Kidney (tissue), 14 donors: ENCODE results near the gene DAGLB. TPM values are rescaled to one million over a fixed set of nuclear protein-coding genes. Genes with fewer than 3 reads are reported as not detected.
"Not testable (repeated sequence)": the region's sequence is repeated elsewhere in the genome, so short reads cannot be mapped to it uniquely, and the experiment has no call there.

Experiments
- DNase-seq, 5 donors: peaks; one replicate each; pipeline ENCODE4 v3.0.0-alpha.2; 2013 to 2020
- FAIRE-seq: peaks from 2 replicates; lab custom pipeline; 2012; peaks lifted over from hg19 to GRCh38; lab: Jason Lieb, UNC
- H3K27ac ChIP-seq, 2 donors: one replicate each; pipeline ENCODE4 v1.7.0; 2013; ENCODE audit warnings: low read depth in 2 of 2, low read length in 2 of 2, inconsistent platforms in 1 of 2
- H3K27me3 ChIP-seq: one replicate; pipeline ENCODE4 v1.7.1; 2013; ENCODE audit warnings: low read length, inconsistent platforms; ENCODE audit not compliant: control insufficient read depth, insufficient read depth
- H3K36me3 ChIP-seq, 3 donors: one replicate each; pipeline versions ENCODE4 v1.7.0 to v1.7.1; 2013; ENCODE audit warnings: low read length in 3 of 3, control low read depth in 1 of 3, inconsistent platforms in 1 of 3; ENCODE audit not compliant: insufficient read depth in 3 of 3, control insufficient read depth in 2 of 3
- H3K4me1 ChIP-seq, 3 donors: one replicate each; pipeline versions ENCODE4 v1.7.0 to v1.7.1; 2013; ENCODE audit warnings: low read length in 3 of 3, inconsistent platforms in 1 of 3, low read depth in 1 of 3; ENCODE audit not compliant: control insufficient read depth in 2 of 3, insufficient read depth in 2 of 3
- H3K4me3 ChIP-seq, 3 donors: one replicate each; pipeline versions ENCODE4 v1.7.0 to v1.8.1; 2013; ENCODE audit warnings: low read length in 3 of 3, control low read depth in 1 of 3, inconsistent platforms in 1 of 3
- H3K9ac ChIP-seq, 3 donors: one replicate each; pipeline versions ENCODE4 v1.7.0 to v1.7.1; 2013; ENCODE audit warnings: low read length in 3 of 3, control low read depth in 1 of 3, inconsistent platforms in 1 of 3
- H3K9me3 ChIP-seq, 3 donors: one replicate each; pipeline versions ENCODE4 v1.7.0 to v1.7.1; 2013; ENCODE audit warnings: low read length in 3 of 3, control low read depth in 1 of 3, inconsistent platforms in 1 of 3; ENCODE audit not compliant: control insufficient read depth in 2 of 3, insufficient read depth in 1 of 3
- CTCF ChIP-seq: IDR thresholded peaks from 3 replicates; pipeline ENCODE4 v1.5.1; 2012; ENCODE audit warnings: mild to moderate bottlenecking, moderate library complexity, borderline replicate concordance; ENCODE audit not compliant: insufficient read depth; ENCODE audit errors: extremely low read depth
- intact Hi-C: fragments of 100-400 bp; cut with DNase I; formaldehyde crosslinking; loops from one replicate; pipeline ENCODE4 v1.11.1; 2022
- polyA plus RNA-seq: library from polyadenylated mRNA; stranded (reverse); fragments of 350-450 nt; fragmentation: Illumina TruSeq; extraction: RNeasy Lipid Tissue Mini Kit (QIAGEN cat#74804); gene quantifications from one replicate; pipeline ENCODE4 v1.2.3, GENCODE V29; 2014; ENCODE audit warnings: low read depth, low replicate concordance; ENCODE audit not compliant: insufficient read depth
- total RNA-seq: library from RNA; stranded (reverse); fragmentation: NEBNext Ultra II Directional; extraction: Animal tissue kit (Norgen Biotek cat#: 25700); gene quantifications from one replicate; pipeline ENCODE4 v1.2.1, GENCODE V29; 2021
- donor health status: control.
- donor health status: control.
- donor health status: control.
- donor health status: control.
- donor health status: control.
- donor health status: DM: yes; HTN: yes; CAD: no.
- donor health status: Normal renal cell carcinoma (clear cell type).

Gene DAGLB
- total and polyA plus RNA-seq, 2 donors from 2014 or later = 7.7 to 25.6 TPM

DNA sequence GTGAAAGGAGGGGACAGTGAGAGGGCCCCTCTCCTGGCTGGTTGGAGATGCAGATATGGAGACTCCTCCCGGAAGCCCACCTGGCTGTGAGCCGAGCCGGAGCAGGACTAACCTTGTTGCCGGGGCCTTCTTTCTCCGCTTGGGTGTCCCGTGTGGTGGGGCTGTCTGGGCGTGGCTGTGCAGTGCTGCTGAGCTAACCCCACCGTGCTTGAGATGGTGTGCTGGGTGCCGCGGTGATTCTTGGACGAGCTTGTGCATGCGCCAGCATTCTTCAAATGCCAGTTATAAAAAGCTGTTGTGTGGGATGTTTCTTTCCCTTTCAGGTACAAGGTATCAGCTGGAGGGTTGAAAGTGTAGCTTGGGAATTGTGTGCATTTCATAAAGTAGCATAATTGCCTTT lies 48.8 kb downstream of the DAGLB start:
- intact Hi-C loops = no loop called here
- Histone ChIP-seq H3K9ac (no peak overlapping the region), H3K27ac (no peak overlapping the region), H3K4me1 (peaks cover 0 to 19% (median 9%) of the 10 kb centered on the region in 3 donors), H3K27me3 (no peaks in the 10 kb centered on the region), H3K36me3 (peaks cover 0 to 27% (median 18%) of the 10 kb centered on the region in 3 donors), H3K9me3 (no peaks in the 10 kb centered on the region), H3K4me3 (no peak overlapping the region)
- FAIRE-seq (no peak), DNase-seq (peak in 1 of 5 donors; percentile 39)
- TF ChIP-seq CTCF = no peak

DNA sequence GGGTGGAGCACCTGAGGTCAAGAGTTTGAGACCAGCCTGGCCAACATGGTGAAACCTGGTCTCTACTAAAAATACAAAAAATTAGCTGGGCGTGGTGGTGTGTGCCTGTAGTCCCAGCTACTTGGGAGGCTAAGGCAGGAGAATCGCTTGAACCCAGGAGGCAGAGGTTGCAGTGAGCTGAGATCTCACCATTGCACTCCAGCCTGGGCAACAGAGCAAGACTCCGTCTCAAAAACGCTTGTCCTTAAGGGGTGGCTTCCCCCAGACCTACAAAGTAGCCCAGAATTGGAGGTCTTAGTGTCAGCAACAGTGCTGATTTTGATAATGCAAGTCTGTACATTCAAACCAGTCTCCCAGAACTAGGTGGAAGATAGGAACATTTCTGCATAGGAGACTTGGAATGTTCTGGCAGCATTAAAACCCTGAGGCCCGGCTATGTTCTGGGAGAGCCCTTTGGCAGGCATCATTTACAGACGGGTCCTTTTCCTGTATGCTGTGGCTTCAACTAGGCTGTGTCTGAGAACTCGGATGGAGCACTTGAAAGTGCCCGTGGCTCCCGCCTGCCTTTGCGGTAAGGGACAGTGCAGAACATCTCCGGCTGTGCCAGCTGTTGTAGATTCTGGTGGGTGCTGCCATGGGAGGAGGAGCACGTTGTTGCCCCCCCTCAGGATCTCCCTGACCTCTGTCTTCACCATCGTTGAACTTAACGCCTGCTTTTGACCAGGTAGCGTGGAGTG lies 49.8 kb downstream of the DAGLB start:
- H3K27ac ChIP-seq, H3K9me3 ChIP-seq, H3K4me3 ChIP-seq, intact Hi-C loops, FAIRE-seq, H3K27me3 ChIP-seq, H3K9ac ChIP-seq, DNase-seq: not testable (repeated sequence)
- H3K36me3 ChIP-seq = peaks cover 0 to 27% (median 16%) of the 10 kb centered on the region in 3 donors
- peaks cover 0 to 27% (median 13%) of the 10 kb centered on the region in 3 donors for H3K4me1 ChIP-seq

DNA sequence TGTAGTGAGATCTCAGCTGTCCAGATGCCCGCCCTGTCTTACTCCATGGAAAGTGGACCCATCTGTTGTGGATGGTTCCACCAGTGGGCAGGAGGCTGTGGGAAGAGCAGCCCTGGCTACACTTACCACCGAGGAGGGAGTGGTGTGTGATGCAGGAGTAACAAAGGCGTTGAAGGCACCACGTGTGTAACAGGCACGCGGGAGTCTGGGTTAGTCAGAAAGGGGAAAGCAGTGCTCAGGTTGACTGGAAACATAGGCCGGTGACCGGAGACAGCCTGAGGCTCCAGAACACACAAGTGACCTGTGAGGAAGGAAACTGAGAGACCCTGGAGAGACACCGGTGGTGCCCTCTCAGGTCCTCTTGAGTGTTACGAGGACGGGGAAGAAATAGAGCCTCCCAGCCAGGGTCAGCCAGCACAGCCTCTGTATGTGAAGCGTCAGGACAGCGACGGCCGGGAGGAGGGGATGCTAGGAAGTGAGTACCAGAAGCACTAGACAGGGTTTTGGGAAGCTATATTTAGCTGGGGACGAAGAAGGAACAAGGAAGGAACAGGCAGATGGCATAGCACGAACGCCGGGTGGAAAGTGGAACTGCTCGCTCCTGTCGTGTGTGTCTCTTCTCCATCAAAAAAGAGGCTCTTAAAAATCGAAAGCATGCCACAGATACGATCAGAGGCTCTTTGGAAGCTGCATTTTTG lies 51.7 kb downstream of the DAGLB start:
- intact Hi-C loops = no loop called here
- no peak for DNase-seq
- FAIRE-seq = no peak
- Histone ChIP-seq H3K27me3 (no peaks in the 10 kb centered on the region), H3K36me3 (peaks cover 2 to 16% (median 4%) of the 10 kb centered on the region in 3 donors), H3K9me3 (no peaks in the 10 kb centered on the region), H3K9ac (no peak overlapping the region), H3K4me1 (peaks cover 0 to 30% (median 13%) of the 10 kb centered on the region in 3 donors), H3K4me3 (no peak overlapping the region), H3K27ac (peak overlapping the region in 1 of 2 donors; percentile 24)
- no peak for TF ChIP-seq CTCF

- peaks cover 0 to 24% (median 5%) of the 10 kb centered on the region in 3 donors for H3K4me1 ChIP-seq
- DNase-seq (no peak), FAIRE-seq (no peak)
- TF ChIP-seq CTCF = no peak
- H3K27ac ChIP-seq = peak overlapping the region; percentile 4 to 43
- H3K36me3 ChIP-seq = peaks cover 2 to 16% (median 4%) of the 10 kb centered on the region in 3 donors
- no peak overlapping the region for H3K9ac ChIP-seq
- intact Hi-C loops = no loop called here
- no peaks in the 10 kb centered on the region for H3K9me3 ChIP-seq
- H3K4me3 ChIP-seq = no peak overlapping the region
- H3K27me3 ChIP-seq = no peaks in the 10 kb centered on the region
Measured at GRCh38 chr7:6394114-6394513, 53.6 kb downstream of the DAGLB start.
